ENCODE results near the gene ZRANB1. TPM values are rescaled to one million over a fixed set of nuclear protein-coding genes. Genes with fewer than 3 reads are reported as not detected.

The ZRANB1 gene
- total and polyA plus RNA-seq, 2 experiments from 2014 or later, result 4.2 to 26.7 TPM

DNA sequence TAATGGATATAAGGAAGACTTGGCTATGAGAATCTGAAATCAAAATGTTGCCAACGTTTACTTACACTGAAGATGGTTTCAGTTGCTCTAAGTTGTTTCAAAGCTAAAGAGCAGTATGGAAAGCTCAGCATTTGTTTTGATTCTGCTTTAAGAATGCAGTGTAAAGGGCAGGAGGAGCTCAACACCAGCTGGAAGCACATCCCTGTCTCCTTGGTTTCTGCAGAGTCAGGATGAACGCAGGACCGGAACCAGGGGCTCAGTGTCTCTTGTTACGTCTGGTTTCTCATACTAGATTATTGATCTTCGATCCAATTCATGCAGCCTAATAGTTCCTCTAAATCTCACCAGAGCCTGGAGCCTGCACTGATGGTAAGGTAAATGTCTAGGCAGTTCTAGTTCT, 24.1 kb downstream of the ZRANB1 start:
- Histone ChIP-seq H2AFZ (no peak overlapping the region), H3K4me3 (no peak overlapping the region), H3K27ac (ENCODE audit: low read depth) (0 out of 2 replicates have a peak overlapping the region, but pooled peaks have one; percentile 22), H3K4me1 (ENCODE audit: insufficient read depth) (no peaks in the 10 kb centered on the region), H3K9me2 (ENCODE audit: insufficient read depth) (no peaks in the 10 kb centered on the region), H3F3A (replicated peaks; ENCODE audit: low read depth) (no peaks in the 10 kb centered on the region), H4K20me1 (replicated peaks; ENCODE audit: insufficient read depth) (peaks cover 38% of the 10 kb centered on the region), H3K79me2 (replicated peaks; ENCODE audit: insufficient read depth) (peaks cover 89% of the 10 kb centered on the region), H3K36me3 (ENCODE audit: insufficient read depth) (no peaks in the 10 kb centered on the region; the same call in 1 of the 2 replicates), H3K4me2 (no peak overlapping the region), H3K27me3 (ENCODE audit: insufficient read depth) (no peaks in the 10 kb centered on the region)
- peaks cover 19% of the 10 kb centered on the region for H3K36me3 Mint-ChIP-seq (ENCODE audit: low read depth)
- peaks cover 2% of the 10 kb centered on the region for H3K27me3 Mint-ChIP-seq (ENCODE audit: insufficient read depth, low read depth, poor library complexity)
- no peak overlapping the region for H3K27ac Mint-ChIP-seq
- H3K4me1 Mint-ChIP-seq, result no peaks in the 10 kb centered on the region; the same call in 2 of the 3 replicates
- H3K4me3 Mint-ChIP-seq, result no peak overlapping the region
- ATAC-seq, result no peak
- TF ChIP-seq JUNB (IDR thresholded peaks at IDR 0.05; ENCODE audit: unreplicated experiment), result no peak
- TF ChIP-seq, protein P1, sequence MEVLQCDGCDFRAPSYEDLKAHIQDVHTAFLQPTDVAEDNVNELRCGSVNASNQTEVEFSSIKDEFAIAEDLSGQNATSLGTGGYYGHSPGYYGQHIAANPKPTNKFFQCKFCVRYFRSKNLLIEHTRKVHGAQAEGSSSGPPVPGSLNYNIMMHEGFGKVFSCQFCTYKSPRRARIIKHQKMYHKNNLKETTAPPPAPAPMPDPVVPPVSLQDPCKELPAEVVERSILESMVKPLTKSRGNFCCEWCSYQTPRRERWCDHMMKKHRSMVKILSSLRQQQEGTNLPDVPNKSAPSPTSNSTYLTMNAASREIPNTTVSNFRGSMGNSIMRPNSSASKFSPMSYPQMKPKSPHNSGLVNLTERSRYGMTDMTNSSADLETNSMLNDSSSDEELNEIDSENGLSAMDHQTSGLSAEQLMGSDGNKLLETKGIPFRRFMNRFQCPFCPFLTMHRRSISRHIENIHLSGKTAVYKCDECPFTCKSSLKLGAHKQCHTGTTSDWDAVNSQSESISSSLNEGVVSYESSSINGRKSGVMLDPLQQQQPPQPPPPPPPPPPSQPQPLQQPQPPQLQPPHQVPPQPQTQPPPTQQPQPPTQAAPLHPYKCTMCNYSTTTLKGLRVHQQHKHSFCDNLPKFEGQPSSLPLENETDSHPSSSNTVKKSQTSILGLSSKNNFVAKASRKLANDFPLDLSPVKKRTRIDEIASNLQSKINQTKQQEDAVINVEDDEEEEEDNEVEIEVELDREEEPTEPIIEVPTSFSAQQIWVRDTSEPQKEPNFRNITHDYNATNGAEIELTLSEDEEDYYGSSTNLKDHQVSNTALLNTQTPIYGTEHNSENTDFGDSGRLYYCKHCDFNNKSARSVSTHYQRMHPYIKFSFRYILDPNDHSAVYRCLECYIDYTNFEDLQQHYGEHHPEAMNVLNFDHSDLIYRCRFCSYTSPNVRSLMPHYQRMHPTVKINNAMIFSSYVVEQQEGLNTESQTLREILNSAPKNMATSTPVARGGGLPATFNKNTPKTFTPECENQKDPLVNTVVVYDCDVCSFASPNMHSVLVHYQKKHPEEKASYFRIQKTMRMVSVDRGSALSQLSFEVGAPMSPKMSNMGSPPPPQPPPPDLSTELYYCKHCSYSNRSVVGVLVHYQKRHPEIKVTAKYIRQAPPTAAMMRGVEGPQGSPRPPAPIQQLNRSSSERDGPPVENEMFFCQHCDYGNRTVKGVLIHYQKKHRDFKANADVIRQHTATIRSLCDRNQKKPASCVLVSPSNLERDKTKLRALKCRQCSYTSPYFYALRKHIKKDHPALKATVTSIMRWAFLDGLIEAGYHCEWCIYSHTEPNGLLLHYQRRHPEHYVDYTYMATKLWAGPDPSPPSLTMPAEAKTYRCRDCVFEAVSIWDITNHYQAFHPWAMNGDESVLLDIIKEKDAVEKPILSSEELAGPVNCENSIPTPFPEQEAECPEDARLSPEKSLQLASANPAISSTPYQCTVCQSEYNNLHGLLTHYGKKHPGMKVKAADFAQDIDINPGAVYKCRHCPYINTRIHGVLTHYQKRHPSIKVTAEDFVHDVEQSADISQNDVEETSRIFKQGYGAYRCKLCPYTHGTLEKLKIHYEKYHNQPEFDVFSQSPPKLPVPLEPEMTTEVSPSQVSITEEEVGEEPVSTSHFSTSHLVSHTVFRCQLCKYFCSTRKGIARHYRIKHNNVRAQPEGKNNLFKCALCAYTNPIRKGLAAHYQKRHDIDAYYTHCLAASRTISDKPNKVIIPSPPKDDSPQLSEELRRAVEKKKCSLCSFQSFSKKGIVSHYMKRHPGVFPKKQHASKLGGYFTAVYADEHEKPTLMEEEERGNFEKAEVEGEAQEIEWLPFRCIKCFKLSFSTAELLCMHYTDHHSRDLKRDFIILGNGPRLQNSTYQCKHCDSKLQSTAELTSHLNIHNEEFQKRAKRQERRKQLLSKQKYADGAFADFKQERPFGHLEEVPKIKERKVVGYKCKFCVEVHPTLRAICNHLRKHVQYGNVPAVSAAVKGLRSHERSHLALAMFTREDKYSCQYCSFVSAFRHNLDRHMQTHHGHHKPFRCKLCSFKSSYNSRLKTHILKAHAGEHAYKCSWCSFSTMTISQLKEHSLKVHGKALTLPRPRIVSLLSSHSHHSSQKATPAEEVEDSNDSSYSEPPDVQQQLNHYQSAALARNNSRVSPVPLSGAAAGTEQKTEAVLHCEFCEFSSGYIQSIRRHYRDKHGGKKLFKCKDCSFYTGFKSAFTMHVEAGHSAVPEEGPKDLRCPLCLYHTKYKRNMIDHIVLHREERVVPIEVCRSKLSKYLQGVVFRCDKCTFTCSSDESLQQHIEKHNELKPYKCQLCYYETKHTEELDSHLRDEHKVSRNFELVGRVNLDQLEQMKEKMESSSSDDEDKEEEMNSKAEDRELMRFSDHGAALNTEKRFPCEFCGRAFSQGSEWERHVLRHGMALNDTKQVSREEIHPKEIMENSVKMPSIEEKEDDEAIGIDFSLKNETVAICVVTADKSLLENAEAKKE (CRISPR knock-in tag; IDR thresholded peaks at IDR 0.05), result no peak
- TF ChIP-seq POLR2AphosphoS5 (IDR thresholded peaks at IDR 0.05; ENCODE audit: low read depth), result no peak
- TF ChIP-seq CTCF (conservative IDR thresholded peaks at IDR 0.05; ENCODE audit: low read depth in 2 of 2), result no peak
- no peak for TF ChIP-seq NANOG (IDR thresholded peaks at IDR 0.05; ENCODE audit: borderline replicate concordance)
- no peak for TF ChIP-seq CREB1 (CRISPR knock-in tag; IDR thresholded peaks at IDR 0.05; ENCODE audit: low read depth)
- TF ChIP-seq ZNF331 (CRISPR knock-in tag; IDR thresholded peaks at IDR 0.05; ENCODE audit: low read depth), result no peak
- TF ChIP-seq EZH2 (IDR thresholded peaks at IDR 0.05; ENCODE audit: low read depth, unreplicated experiment), result no peak
- TF ChIP-seq ZNF114 (CRISPR knock-in tag; IDR thresholded peaks at IDR 0.05), result no peak
- no peak for TF ChIP-seq STAT1 (IDR thresholded peaks at IDR 0.05; ENCODE audit: unreplicated experiment)
- no peak for TF ChIP-seq ETS1 (IDR thresholded peaks at IDR 0.05)
- TF ChIP-seq EZH2phosphoT487 (IDR thresholded peaks at IDR 0.05; ENCODE audit: unreplicated experiment), result no peak
- TF ChIP-seq REST (IDR thresholded peaks at IDR 0.05; ENCODE audit: unreplicated experiment), result no peak
- no peak for DNase-seq (ENCODE audit: low spot score)
- H3K9me3 Mint-ChIP-seq, result no peaks in the 10 kb centered on the region
